ENCODE data around the gene MBP. TPM values are rescaled to one million over a fixed set of nuclear protein-coding genes. Genes with fewer than 3 reads are reported as not detected.

MBP gene
- total and polyA plus RNA-seq, 2 of the 4 experiments (the other 2 are of a cell fraction): 0.72 to 0.90 TPM

- no peak overlapping the region for H3K4me2 ChIP-seq (ENCODE audit: low read depth, low read length)
- H4K20me1 ChIP-seq (ENCODE audit: insufficient read depth, low read length): peaks cover 2% of the 10 kb centered on the region; the same call in 1 of the 2 replicates
- H3K14ac ChIP-seq (replicated peaks; ENCODE audit: low read depth, low read length): no peak overlapping the region
- no peak overlapping the region for H3K18ac ChIP-seq (ENCODE audit: low read depth, low read length)
- H4K8ac ChIP-seq (ENCODE audit: low read depth in 2 of 2, low read length in 2 of 2): no peak overlapping the region
- no peak overlapping the region for H3K4ac ChIP-seq (ENCODE audit: low read depth, low read length)
- no peak overlapping the region for H2BK120ac ChIP-seq (ENCODE audit: low read depth, low read length)
- no peak overlapping the region for H2BK15ac ChIP-seq (ENCODE audit: low read depth, low read length)
- no peaks in the 10 kb centered on the region for H3K9me3 ChIP-seq (ENCODE audit: control insufficient read depth, insufficient read depth, low read length)
- in situ Hi-C loops (cut with MboI; ENCODE audit: low sequenced_read_pairs) (no loop called here), intact Hi-C loops (cut with micrococcal nuclease) (no loop called here), dilution Hi-C loops (cut with HindIII; ENCODE audit: low sequenced_read_pairs, unreplicated experiment) (no loop called here)
- no peak overlapping the region for H4K5ac ChIP-seq (ENCODE audit: low read depth, low read length)
- no peaks in the 10 kb centered on the region for H3K4me1 ChIP-seq (ENCODE audit: control insufficient read depth, insufficient read depth, low read length)
- no peak overlapping the region for H2AFZ ChIP-seq (replicated peaks; ENCODE audit: low read length, poor library complexity)
- ChIA-PET POLR2A (ENCODE audit: unreplicated experiment) (no interaction called here), CTCF (interaction anchor here (1.3 kb wide), 1 partner anchor 20 kb away, joined by 3 read pairs; no protein-coding TSS in a partner anchor)
- H3K27ac ChIP-seq (ENCODE audit: insufficient read depth, low read length): no peak overlapping the region
- no peak overlapping the region for H4K91ac ChIP-seq (ENCODE audit: insufficient read depth, low read depth, low read length)
- H3K9me1 ChIP-seq (ENCODE audit: insufficient read depth, low read length): peaks cover 4% of the 10 kb centered on the region; the same call in 1 of the 2 replicates
- no peak overlapping the region for H2AK5ac ChIP-seq (ENCODE audit: low read depth, low read length)
- no peak overlapping the region for H3K56ac ChIP-seq (ENCODE audit: extremely low read depth, insufficient read depth, low read length)
- H2BK5ac ChIP-seq (ENCODE audit: low read depth, low read length, poor library complexity, severe bottlenecking): no peak overlapping the region
- no peak overlapping the region for H3K23ac ChIP-seq (ENCODE audit: low read depth, low read length)
- ATAC-seq (ENCODE audit: low read depth) (no peak), DNase-seq (no peak)
- H2AK9ac ChIP-seq (replicated peaks; ENCODE audit: low read depth, low read length, poor library complexity): no peak overlapping the region
- H3K36me3 ChIP-seq (ENCODE audit: control insufficient read depth, insufficient read depth, low read length): peaks cover 23% of the 10 kb centered on the region
- H3K27me3 ChIP-seq (ENCODE audit: control insufficient read depth, insufficient read depth, low read length): no peaks in the 10 kb centered on the region
- BruUV-seq (replicated peaks): no TSS peak
- H2BK20ac ChIP-seq (ENCODE audit: low read depth, low read length): no peak overlapping the region
- no peak for TF ChIP-seq MAZ (IDR thresholded peaks at IDR 0.05; ENCODE audit: borderline replicate concordance, low read depth, low read length)
- TF ChIP-seq NFE2L2 (IDR thresholded peaks at IDR 0.05; ENCODE audit: low read depth, low read length): no peak
- no peak for TF ChIP-seq CEBPB (IDR thresholded peaks at IDR 0.05; ENCODE audit: low read depth, low read length)
- TF ChIP-seq FOS (IDR thresholded peaks at IDR 0.05; ENCODE audit: low read depth, low read length): no peak
- TF ChIP-seq, protein P1, sequence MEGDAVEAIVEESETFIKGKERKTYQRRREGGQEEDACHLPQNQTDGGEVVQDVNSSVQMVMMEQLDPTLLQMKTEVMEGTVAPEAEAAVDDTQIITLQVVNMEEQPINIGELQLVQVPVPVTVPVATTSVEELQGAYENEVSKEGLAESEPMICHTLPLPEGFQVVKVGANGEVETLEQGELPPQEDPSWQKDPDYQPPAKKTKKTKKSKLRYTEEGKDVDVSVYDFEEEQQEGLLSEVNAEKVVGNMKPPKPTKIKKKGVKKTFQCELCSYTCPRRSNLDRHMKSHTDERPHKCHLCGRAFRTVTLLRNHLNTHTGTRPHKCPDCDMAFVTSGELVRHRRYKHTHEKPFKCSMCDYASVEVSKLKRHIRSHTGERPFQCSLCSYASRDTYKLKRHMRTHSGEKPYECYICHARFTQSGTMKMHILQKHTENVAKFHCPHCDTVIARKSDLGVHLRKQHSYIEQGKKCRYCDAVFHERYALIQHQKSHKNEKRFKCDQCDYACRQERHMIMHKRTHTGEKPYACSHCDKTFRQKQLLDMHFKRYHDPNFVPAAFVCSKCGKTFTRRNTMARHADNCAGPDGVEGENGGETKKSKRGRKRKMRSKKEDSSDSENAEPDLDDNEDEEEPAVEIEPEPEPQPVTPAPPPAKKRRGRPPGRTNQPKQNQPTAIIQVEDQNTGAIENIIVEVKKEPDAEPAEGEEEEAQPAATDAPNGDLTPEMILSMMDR (conservative IDR thresholded peaks at IDR 0.05; ENCODE audit: low read depth, low read length): no peak
- no peak for TF ChIP-seq RCOR1 (IDR thresholded peaks at IDR 0.05; ENCODE audit: insufficient replicate concordance, low read length)
- TF ChIP-seq CHD1 (IDR thresholded peaks at IDR 0.05; ENCODE audit: low read depth, low read length): no peak
- TF ChIP-seq, protein P2, sequence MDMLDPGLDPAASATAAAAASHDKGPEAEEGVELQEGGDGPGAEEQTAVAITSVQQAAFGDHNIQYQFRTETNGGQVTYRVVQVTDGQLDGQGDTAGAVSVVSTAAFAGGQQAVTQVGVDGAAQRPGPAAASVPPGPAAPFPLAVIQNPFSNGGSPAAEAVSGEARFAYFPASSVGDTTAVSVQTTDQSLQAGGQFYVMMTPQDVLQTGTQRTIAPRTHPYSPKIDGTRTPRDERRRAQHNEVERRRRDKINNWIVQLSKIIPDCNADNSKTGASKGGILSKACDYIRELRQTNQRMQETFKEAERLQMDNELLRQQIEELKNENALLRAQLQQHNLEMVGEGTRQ (IDR thresholded peaks at IDR 0.05; ENCODE audit: low read depth, low read length): no peak
- TF ChIP-seq, protein P3, sequence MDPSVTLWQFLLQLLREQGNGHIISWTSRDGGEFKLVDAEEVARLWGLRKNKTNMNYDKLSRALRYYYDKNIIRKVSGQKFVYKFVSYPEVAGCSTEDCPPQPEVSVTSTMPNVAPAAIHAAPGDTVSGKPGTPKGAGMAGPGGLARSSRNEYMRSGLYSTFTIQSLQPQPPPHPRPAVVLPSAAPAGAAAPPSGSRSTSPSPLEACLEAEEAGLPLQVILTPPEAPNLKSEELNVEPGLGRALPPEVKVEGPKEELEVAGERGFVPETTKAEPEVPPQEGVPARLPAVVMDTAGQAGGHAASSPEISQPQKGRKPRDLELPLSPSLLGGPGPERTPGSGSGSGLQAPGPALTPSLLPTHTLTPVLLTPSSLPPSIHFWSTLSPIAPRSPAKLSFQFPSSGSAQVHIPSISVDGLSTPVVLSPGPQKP (IDR thresholded peaks at IDR 0.05; ENCODE audit: borderline replicate concordance, low read depth, low read length): no peak
- no peak for TF ChIP-seq RAD21 (IDR thresholded peaks at IDR 0.05; ENCODE audit: low read length)
- no peak for TF ChIP-seq MXI1 (IDR thresholded peaks at IDR 0.05; ENCODE audit: borderline replicate concordance, low read depth, low read length)
- TF ChIP-seq RFX5 (IDR thresholded peaks at IDR 0.05; ENCODE audit: low read depth, low read length): no peak
- TF ChIP-seq MAFK (IDR thresholded peaks at IDR 0.05; ENCODE audit: low read depth, low read length): no peak
- TF ChIP-seq SMC3 (IDR thresholded peaks at IDR 0.05; ENCODE audit: low read depth, low read length): no peak
- TF ChIP-seq BHLHE40 (IDR thresholded peaks at IDR 0.05; ENCODE audit: low read depth, low read length): no peak
- TF ChIP-seq POLR2A (IDR thresholded peaks at IDR 0.05; ENCODE audit: low read depth, low read length): no peak
- H3K79me1 ChIP-seq (ENCODE audit: low read depth in 1 of 2, low read length in 2 of 2): peaks cover 10 to 21% of the 10 kb centered on the region in 2 experiments
- no peak overlapping the region for H3K4me3 ChIP-seq (ENCODE audit: insufficient read depth, low read depth, low read length)
- H3K9ac ChIP-seq (ENCODE audit: low read depth, low read length): no peak overlapping the region
- WGBS, 2 experiments (ENCODE audit: extremely low coverage in 2 of 2, insufficient read length in 1 of 2): no CpG with 5 or more reads among the region's 1 CpG
These were observed 169.7 kb downstream of the MBP start for GRCh38 chr18:76962851-76963250.

All from IMR-90 (cell line).